Caco-2 (cell line): ENCODE measurements around the gene AGL. TPM values are rescaled to one million over a fixed set of nuclear protein-coding genes. Genes with fewer than 3 reads are reported as not detected.

ENCODE experiments used
- Bru-seq: library from RNA; stranded (reverse); fragments of 400-500 nt; gene quantifications from one replicate; lab custom pipeline; 2021; lab: Mats Ljungman, UMichigan
- BruChase-seq, 2 experiments: library from RNA; stranded (reverse); fragments of 400-500 nt; gene quantifications; one replicate each; lab custom pipeline; 2021; lab: Mats Ljungman, UMichigan
- BruUV-seq: library from RNA; stranded (reverse); fragments of 400-500 nt; replicated peaks from 2 replicates; lab custom pipeline; 2021; lab: Mats Ljungman, UMichigan
- CTCF ChIA-PET: fragments of 300-600 bp; sonication (Branson Sonifier 250); formaldehyde crosslinking; loops from one replicate; lab custom pipeline; 2022; ENCODE audit warnings: antibody characterized with exemption; lab: Charles Lee
- POLR2A ChIA-PET: fragments of 300-600 bp; sonication (Branson Sonifier 250); formaldehyde crosslinking; loops from one replicate; lab custom pipeline; 2022; ENCODE audit warnings: antibody characterized with exemption; lab: Charles Lee
- DNase-seq, 2 experiments: peaks; one replicate each; pipeline versions ENCODE4 v3.0.0 to v3.0.0-alpha.2; 2020 to 2022
- H3K27me3 ChIP-seq: replicated peaks from 2 replicates; pipeline ENCODE4 v1.6.0; 2011; ENCODE audit warnings: low read length; ENCODE audit not compliant: control insufficient read depth, insufficient read depth
- H3K36me3 ChIP-seq: 2 replicates; pipeline ENCODE4 v1.5.1; 2011; ENCODE audit warnings: low read length; ENCODE audit not compliant: control insufficient read depth, insufficient read depth
- H3K4me1 ChIP-seq: fragments of 250-450 bp; sonication (Bioruptor Pico); 2 replicates; pipeline ENCODE4 v1.5.1; 2020; ENCODE audit warnings: mild to moderate bottlenecking
- H3K4me3 ChIP-seq: 2 replicates; pipeline ENCODE4 v1.5.1; 2011; ENCODE audit warnings: low read depth, mild to moderate bottlenecking, control low read depth, low read length
- H3K9me3 ChIP-seq: fragments of 250-450 bp; sonication (Bioruptor Pico); 2 replicates; pipeline ENCODE4 v1.5.1; 2020; ENCODE audit warnings: mild to moderate bottlenecking, moderate library complexity
- H3K27ac Mint-ChIP-seq: one replicate; pipeline ENCODE4 v1.8.0; 2022; ENCODE audit warnings: mixed read lengths; ENCODE audit not compliant: unreplicated experiment
- H3K27me3 Mint-ChIP-seq: one replicate; pipeline ENCODE4 v1.8.0; 2022; ENCODE audit warnings: mixed read lengths; ENCODE audit not compliant: insufficient read depth, unreplicated experiment
- H3K36me3 Mint-ChIP-seq: one replicate; pipeline ENCODE4 v1.8.0; 2022; ENCODE audit warnings: mild to moderate bottlenecking, mixed read lengths; ENCODE audit not compliant: insufficient read depth, unreplicated experiment
- H3K4me1 Mint-ChIP-seq: one replicate; pipeline ENCODE4 v1.8.0; 2022; ENCODE audit warnings: low read depth, mixed read lengths; ENCODE audit not compliant: unreplicated experiment
- H3K4me3 Mint-ChIP-seq: one replicate; pipeline ENCODE4 v1.8.0; 2022; ENCODE audit warnings: mild to moderate bottlenecking, moderate library complexity, mixed read lengths; ENCODE audit not compliant: unreplicated experiment
- H3K9me3 Mint-ChIP-seq: one replicate; pipeline ENCODE4 v1.8.0; 2022; ENCODE audit warnings: mixed read lengths; ENCODE audit not compliant: unreplicated experiment
- intact Hi-C: fragments of 100-400 bp; cut with micrococcal nuclease; formaldehyde crosslinking; loops from one replicate; pipeline ENCODE4 v1.10.0; 2022; ENCODE audit not compliant: unreplicated experiment
- long read RNA-seq: library from polyadenylated mRNA; stranded (forward); transcript quantifications from one replicate; pipeline ENCODE4 v2.0.0, GENCODE V29; 2022
- total RNA-seq: library from RNA; stranded (reverse); gene quantifications from 2 replicates; pipeline ENCODE4 v1.2.3, GENCODE V29; 2022
- TF ChIP-seq, protein P1 (sequence below), 2 experiments: fragments of 200-600 bp in 1 of 2; IDR thresholded peaks; 1 replicate in 1 of 2; 2 replicates in 1 of 2; pipeline versions ENCODE4 v1.5.1 to v1.8.0; 2011 to 2022; ENCODE audit warnings: antibody characterized with exemption in 1 of 2, control low read depth in 1 of 2, inconsistent platforms in 1 of 2, low read depth in 1 of 2, low read length in 1 of 2, mild to moderate bottlenecking in 1 of 2, moderate library complexity in 1 of 2; ENCODE audit not compliant: insufficient read depth in 1 of 2, severe bottlenecking in 1 of 2, unreplicated experiment in 1 of 2

AGL gene
- total RNA-seq (23.6 and 24.2 TPM in 2 replicates), Bru-seq, nascent RNA (percentile 74 among the genes with signal in this experiment), BruChase-seq, experiment 1, labeled RNA remaining after a 2-hour chase (percentile 84 among the genes with signal in this experiment), BruChase-seq, experiment 2, labeled RNA remaining after a 6-hour chase (percentile 88 among the genes with signal in this experiment)
- long read RNA-seq, partial matches to known transcripts: 10 of 13 reads
- long read RNA-seq, other reads (novel, unspliced or antisense): 3 of 13 reads

DNA sequence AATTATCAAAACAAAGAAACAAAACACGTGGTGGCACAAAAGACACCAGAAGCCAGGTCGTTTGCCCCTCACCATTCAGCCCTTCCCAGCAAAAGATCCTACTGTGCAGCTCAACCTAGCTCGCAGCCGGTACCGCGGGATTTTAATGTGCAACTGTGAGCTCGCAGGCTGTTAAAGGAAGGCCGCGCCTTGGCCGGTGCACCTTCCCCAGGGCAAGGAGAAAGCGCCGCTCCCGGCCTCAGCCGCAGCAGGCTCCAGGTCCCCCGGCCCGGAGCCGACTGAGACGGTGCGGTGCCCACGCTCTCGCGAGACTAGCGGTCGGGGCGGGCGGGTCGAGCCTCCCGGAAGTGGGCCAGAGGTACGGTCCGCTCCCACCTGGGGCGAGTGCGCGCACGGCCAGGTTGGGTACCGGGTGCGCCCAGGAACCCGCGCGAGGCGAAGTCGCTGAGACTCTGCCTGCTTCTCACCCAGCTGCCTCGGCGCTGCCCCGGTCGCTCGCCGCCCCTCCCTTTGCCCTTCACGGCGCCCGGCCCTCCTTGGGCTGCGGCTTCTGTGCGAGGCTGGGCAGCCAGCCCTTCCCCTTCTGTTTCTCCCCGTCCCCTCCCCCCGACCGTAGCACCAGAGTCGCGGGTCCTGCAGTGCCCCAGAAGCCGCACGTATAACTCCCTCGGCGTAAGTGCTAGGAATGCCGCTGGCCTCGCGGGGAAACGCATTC lies at the start of gene AGL:
TSS of gene AGL (plus strand) at position 618 of the 715 bp plus-strand sequence. CDS start 682 bp downstream, outside the sequence.
- peak within 1 kb of the TSS; percentile 93 for H3K27ac Mint-ChIP-seq
- peaks cover 24% of the 10 kb centered on the region for H3K4me1 Mint-ChIP-seq
- Histone ChIP-seq H3K27me3 (no peaks in the 10 kb centered on the region), H3K4me3 (peak within 1 kb of the TSS; percentile 83), H3K9me3 (no peaks in the 10 kb centered on the region), H3K36me3 (no peaks in the 10 kb centered on the region), H3K4me1 (0 out of 2 replicates have a peak, but pooled peaks cover 4% of the 10 kb centered on the region)
- BruUV-seq: no TSS peak
- H3K9me3 Mint-ChIP-seq: no peaks in the 10 kb centered on the region
- intact Hi-C loops: loop anchor here (1.0 to 5.0 kb wide), 3 partner anchors 14 to 187 kb away; a partner anchor contains a TSS
- no peaks in the 10 kb centered on the region for H3K27me3 Mint-ChIP-seq
- peak; percentile 92 for DNase-seq
- TF ChIP-seq, protein P1, sequence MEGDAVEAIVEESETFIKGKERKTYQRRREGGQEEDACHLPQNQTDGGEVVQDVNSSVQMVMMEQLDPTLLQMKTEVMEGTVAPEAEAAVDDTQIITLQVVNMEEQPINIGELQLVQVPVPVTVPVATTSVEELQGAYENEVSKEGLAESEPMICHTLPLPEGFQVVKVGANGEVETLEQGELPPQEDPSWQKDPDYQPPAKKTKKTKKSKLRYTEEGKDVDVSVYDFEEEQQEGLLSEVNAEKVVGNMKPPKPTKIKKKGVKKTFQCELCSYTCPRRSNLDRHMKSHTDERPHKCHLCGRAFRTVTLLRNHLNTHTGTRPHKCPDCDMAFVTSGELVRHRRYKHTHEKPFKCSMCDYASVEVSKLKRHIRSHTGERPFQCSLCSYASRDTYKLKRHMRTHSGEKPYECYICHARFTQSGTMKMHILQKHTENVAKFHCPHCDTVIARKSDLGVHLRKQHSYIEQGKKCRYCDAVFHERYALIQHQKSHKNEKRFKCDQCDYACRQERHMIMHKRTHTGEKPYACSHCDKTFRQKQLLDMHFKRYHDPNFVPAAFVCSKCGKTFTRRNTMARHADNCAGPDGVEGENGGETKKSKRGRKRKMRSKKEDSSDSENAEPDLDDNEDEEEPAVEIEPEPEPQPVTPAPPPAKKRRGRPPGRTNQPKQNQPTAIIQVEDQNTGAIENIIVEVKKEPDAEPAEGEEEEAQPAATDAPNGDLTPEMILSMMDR (IDR thresholded peaks at IDR 0.05; ENCODE audit: insufficient read depth in 1 of 2, low read depth in 1 of 2, low read length in 1 of 2, severe bottlenecking in 1 of 2, unreplicated experiment in 1 of 2): no peak
- ChIA-PET CTCF (no interaction called here), POLR2A (interaction anchor here (0.6 kb wide), 1 partner anchor 83 kb away, joined by 3 read pairs; the partner anchor contains the start of gene FRRS1)
- peak within 1 kb of the TSS; percentile 95 for H3K4me3 Mint-ChIP-seq
- peaks cover 36% of the 10 kb centered on the region for H3K36me3 Mint-ChIP-seq

DNA sequence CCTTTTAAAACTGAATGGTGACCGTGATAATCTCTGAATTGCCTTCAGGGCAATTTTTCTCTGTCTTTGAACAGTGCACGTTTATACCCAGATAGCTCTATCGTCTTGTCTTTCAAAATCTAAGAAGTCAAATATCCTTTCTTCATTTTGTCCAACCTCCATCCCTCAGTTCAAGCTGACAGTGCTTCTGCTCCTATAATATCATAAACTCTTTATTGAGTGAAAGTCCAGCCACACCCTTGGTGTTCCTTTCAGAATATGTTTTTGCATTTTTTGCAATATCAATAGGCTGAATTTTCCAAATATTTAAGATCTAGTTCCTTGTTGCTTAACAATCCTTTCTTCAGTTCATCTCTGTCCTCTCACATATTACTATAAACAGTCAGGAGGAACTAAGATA lies 48.6 kb upstream of the AGL start:
- no peaks in the 10 kb centered on the region for H3K27me3 ChIP-seq
- ChIA-PET POLR2A (interaction anchor here (0.7 kb wide), 1 partner anchor 36 kb away, joined by 4 read pairs; no protein-coding TSS in a partner anchor), CTCF (no interaction called here)
- H3K36me3 Mint-ChIP-seq: no peaks in the 10 kb centered on the region
- BruUV-seq: no TSS peak
- DNase-seq: no peak
- H3K9me3 ChIP-seq: no peaks in the 10 kb centered on the region
- intact Hi-C loops: loop anchor here (10.0 kb wide), 1 partner anchor 333 kb away; the partner anchor contains the start of genes SASS6 and TRMT13
- H3K36me3 ChIP-seq: no peaks in the 10 kb centered on the region
- H3K4me1 Mint-ChIP-seq: no peaks in the 10 kb centered on the region
- H3K4me3 Mint-ChIP-seq: no peak overlapping the region
- TF ChIP-seq, protein P1 (IDR thresholded peaks at IDR 0.05; ENCODE audit: insufficient read depth in 1 of 2, low read depth in 1 of 2, low read length in 1 of 2, severe bottlenecking in 1 of 2, unreplicated experiment in 1 of 2): no peak
- no peak overlapping the region for H3K27ac Mint-ChIP-seq
- no peaks in the 10 kb centered on the region for H3K4me1 ChIP-seq
- no peaks in the 10 kb centered on the region for H3K9me3 Mint-ChIP-seq
- H3K27me3 Mint-ChIP-seq: no peaks in the 10 kb centered on the region
- no peak overlapping the region for H3K4me3 ChIP-seq

DNA sequence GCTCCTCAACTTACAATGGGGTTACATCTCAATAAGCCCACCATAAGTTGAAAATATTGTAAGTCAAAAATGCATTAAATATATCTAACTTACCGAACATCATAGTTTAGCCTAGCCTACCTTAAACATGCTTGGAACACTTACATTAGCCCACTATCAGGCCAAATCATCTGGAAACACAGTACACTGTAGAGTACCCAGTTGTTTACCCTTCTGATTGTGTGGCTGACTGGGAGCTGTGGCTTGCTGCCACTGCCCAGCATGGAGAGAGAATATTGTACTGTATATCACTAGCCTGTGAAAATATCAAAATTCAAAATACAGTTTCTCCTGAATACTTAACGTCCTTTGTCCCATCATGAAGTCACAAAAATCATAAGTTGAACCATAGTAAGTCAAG lies 43.3 kb upstream of the AGL start:
- CTCF ChIA-PET: no interaction called here
- H3K27ac Mint-ChIP-seq: no peak overlapping the region
- no peak overlapping the region for H3K4me3 Mint-ChIP-seq
- no peaks in the 10 kb centered on the region for H3K9me3 ChIP-seq
- intact Hi-C loops: loop anchor here (10.0 kb wide), 1 partner anchor 328 kb away; the partner anchor contains the start of genes SASS6 and TRMT13
- no peaks in the 10 kb centered on the region for H3K36me3 ChIP-seq
- no TSS peak for BruUV-seq
- 0 out of 2 replicates have a peak, but pooled peaks cover 3% of the 10 kb centered on the region for H3K4me1 ChIP-seq
- no peaks in the 10 kb centered on the region for H3K36me3 Mint-ChIP-seq
- H3K9me3 Mint-ChIP-seq: no peaks in the 10 kb centered on the region
- TF ChIP-seq, protein P1 (IDR thresholded peaks at IDR 0.05; ENCODE audit: insufficient read depth in 1 of 2, low read depth in 1 of 2, low read length in 1 of 2, severe bottlenecking in 1 of 2, unreplicated experiment in 1 of 2): no peak
- no peak for DNase-seq
- H3K27me3 Mint-ChIP-seq: no peaks in the 10 kb centered on the region
- H3K4me3 ChIP-seq: no peak overlapping the region
- H3K27me3 ChIP-seq: no peaks in the 10 kb centered on the region
- POLR2A ChIA-PET: no interaction called here
- H3K4me1 Mint-ChIP-seq: no peaks in the 10 kb centered on the region
